ENCODE data around the gene NTN1.

DNA sequence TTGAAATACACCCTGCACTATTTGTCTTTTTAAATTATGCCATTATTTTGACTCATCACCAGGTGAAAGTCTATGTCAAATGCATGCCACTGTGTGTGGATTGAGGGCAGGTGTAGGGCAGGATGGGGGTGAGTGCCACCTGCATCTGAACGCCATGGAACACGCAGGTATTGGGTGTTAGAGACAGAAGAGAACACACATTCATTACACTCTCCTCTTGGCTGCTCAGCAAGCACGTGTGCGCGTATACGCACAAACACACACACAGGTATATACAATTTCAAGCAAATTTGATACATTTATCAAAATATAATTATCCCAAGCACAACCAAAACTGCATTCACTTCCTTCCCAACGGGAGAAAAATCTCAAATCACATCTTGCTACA, 268.9 kb downstream of the NTN1 start:
- TF ChIP-seq, protein P1, sequence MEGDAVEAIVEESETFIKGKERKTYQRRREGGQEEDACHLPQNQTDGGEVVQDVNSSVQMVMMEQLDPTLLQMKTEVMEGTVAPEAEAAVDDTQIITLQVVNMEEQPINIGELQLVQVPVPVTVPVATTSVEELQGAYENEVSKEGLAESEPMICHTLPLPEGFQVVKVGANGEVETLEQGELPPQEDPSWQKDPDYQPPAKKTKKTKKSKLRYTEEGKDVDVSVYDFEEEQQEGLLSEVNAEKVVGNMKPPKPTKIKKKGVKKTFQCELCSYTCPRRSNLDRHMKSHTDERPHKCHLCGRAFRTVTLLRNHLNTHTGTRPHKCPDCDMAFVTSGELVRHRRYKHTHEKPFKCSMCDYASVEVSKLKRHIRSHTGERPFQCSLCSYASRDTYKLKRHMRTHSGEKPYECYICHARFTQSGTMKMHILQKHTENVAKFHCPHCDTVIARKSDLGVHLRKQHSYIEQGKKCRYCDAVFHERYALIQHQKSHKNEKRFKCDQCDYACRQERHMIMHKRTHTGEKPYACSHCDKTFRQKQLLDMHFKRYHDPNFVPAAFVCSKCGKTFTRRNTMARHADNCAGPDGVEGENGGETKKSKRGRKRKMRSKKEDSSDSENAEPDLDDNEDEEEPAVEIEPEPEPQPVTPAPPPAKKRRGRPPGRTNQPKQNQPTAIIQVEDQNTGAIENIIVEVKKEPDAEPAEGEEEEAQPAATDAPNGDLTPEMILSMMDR (conservative IDR thresholded peaks at IDR 0.05) = no peak
- TF ChIP-seq ZFX (IDR thresholded peaks at IDR 0.05) = no peak

Measured in C4-2B (cell line).